ENCODE data around the gene FKBP1A. TPM values are rescaled to one million over a fixed set of nuclear protein-coding genes. Genes with fewer than 3 reads are reported as not detected.

FKBP1A gene
- total RNA-seq, 1 experiment from 2014 or later = 196 TPM

- H3K23ac ChIP-seq (ENCODE audit: insufficient read length, low read depth, low read length) = no peak overlapping the region
- H3K9me3 ChIP-seq (ENCODE audit: control insufficient read depth, low read depth, low read length) = no peaks in the 10 kb centered on the region
- no peak overlapping the region for H2AFZ ChIP-seq (ENCODE audit: low read length)
- no peak overlapping the region for H4K5ac ChIP-seq (ENCODE audit: insufficient read length, low read depth, low read length)
- H3K4me3 Mint-ChIP-seq = no peak overlapping the region
- no peak overlapping the region for H3K27ac Mint-ChIP-seq
- no peaks in the 10 kb centered on the region for H3K79me2 ChIP-seq (ENCODE audit: insufficient read depth, low read length)
- H4K91ac ChIP-seq (ENCODE audit: insufficient read length, low read depth, low read length) = no peak overlapping the region
- no peaks in the 10 kb centered on the region for H3K27me3 ChIP-seq (ENCODE audit: insufficient read depth, low read length)
- H4K8ac ChIP-seq (replicated peaks; ENCODE audit: insufficient read length, low read depth, low read length) = no peak overlapping the region
- H3K18ac ChIP-seq (ENCODE audit: insufficient read length, low read depth, low read length) = no peak overlapping the region
- H3K4me1 ChIP-seq (ENCODE audit: insufficient read depth, low read length) = no peaks in the 10 kb centered on the region
- no peak overlapping the region for H3T11ph ChIP-seq (ENCODE audit: low read length)
- H3K23me2 ChIP-seq (ENCODE audit: insufficient read length, low read depth, low read length, poor library complexity, severe bottlenecking) = no peaks in the 10 kb centered on the region
- H3K27ac ChIP-seq (ENCODE audit: insufficient read length, low read depth, low read length) = no peak overlapping the region
- H2BK15ac ChIP-seq (ENCODE audit: low read depth, low read length) = no peak overlapping the region
- no peak overlapping the region for H2BK12ac ChIP-seq (ENCODE audit: insufficient read length, low read depth, low read length)
- no peak overlapping the region for H2AK5ac ChIP-seq (ENCODE audit: insufficient read length, low read length)
- H3K4me1 Mint-ChIP-seq = peaks cover 6 to 12% of the 10 kb centered on the region in 2 experiments
- peaks cover 10% of the 10 kb centered on the region for H3K27me3 Mint-ChIP-seq (ENCODE audit: low read depth)
- no peak overlapping the region for H2BK120ac ChIP-seq (ENCODE audit: low read depth, low read length, poor library complexity, severe bottlenecking)
- H3K4ac ChIP-seq (ENCODE audit: low read depth, low read length) = no peak overlapping the region
- peaks cover 2 to 6% (median 4%) of the 10 kb centered on the region in 3 experiments; a peak in 3 of 7 replicates for H3K36me3 Mint-ChIP-seq (ENCODE audit: insufficient read depth in 1 of 3, low read depth in 3 of 3)
- H2BK20ac ChIP-seq (ENCODE audit: low read depth, low read length, poor library complexity, severe bottlenecking) = no peak overlapping the region
- H3K79me1 ChIP-seq (ENCODE audit: insufficient read depth, low read depth, low read length, poor library complexity, severe bottlenecking) = no peaks in the 10 kb centered on the region
- no peak overlapping the region for H3K9ac ChIP-seq (ENCODE audit: extremely low read depth, insufficient read length, low read length)
- H2BK5ac ChIP-seq (ENCODE audit: insufficient read length, low read length) = no peak overlapping the region
- H3K4me2 ChIP-seq (ENCODE audit: insufficient read depth, insufficient read length, low read length) = no peak overlapping the region
- no peak overlapping the region for H3K56ac ChIP-seq (ENCODE audit: insufficient read length, low read depth, low read length)
- no peak overlapping the region for H3K14ac ChIP-seq (ENCODE audit: insufficient read depth, low read length)
- H3K9me3 Mint-ChIP-seq = peaks cover 17 to 37% of the 10 kb centered on the region in 2 experiments
- DNase-seq = no peak
- no peak for TF ChIP-seq CTCF (conservative IDR thresholded peaks at IDR 0.05)
- H4K20me1 ChIP-seq (ENCODE audit: control insufficient read depth, insufficient read depth, insufficient read length) = no peaks in the 10 kb centered on the region
These were observed 24.9 kb upstream of the FKBP1A start for GRCh38 chr20:1417790-1418189.

All from H9 (cell line).